ENCODE results near the gene KIF25. TPM values are rescaled to one million over a fixed set of nuclear protein-coding genes. Genes with fewer than 3 reads are reported as not detected.

KIF25 gene
- total RNA-seq, 1 experiment from 2014 or later = 0.59 TPM

GRCh38 chr6:168086616-168087015 lies 89.1 kb downstream of the KIF25 start:
- Mint-ChIP-seq H3K4me3 (no peak overlapping the region), H3K9me3 (no peaks in the 10 kb centered on the region), H3K4me1 (peaks cover 19 to 60% of the 10 kb centered on the region in 2 experiments), H3K36me3 (ENCODE audit: insufficient read depth in 1 of 3, low read depth in 3 of 3) (no peaks in the 10 kb centered on the region), H3K27ac (no peak overlapping the region), H3K27me3 (ENCODE audit: low read depth) (peaks cover 9% of the 10 kb centered on the region)
- Histone ChIP-seq H3K27me3 (ENCODE audit: insufficient read depth, low read length) (no peaks in the 10 kb centered on the region), H3K79me1 (ENCODE audit: insufficient read depth, low read depth, low read length, poor library complexity, severe bottlenecking) (no peaks in the 10 kb centered on the region), H2AK5ac (ENCODE audit: insufficient read length, low read length) (no peak overlapping the region), H3K4me1 (ENCODE audit: insufficient read depth, low read length) (no peaks in the 10 kb centered on the region), H3K9ac (ENCODE audit: extremely low read depth, insufficient read length, low read length) (no peak overlapping the region), H2BK120ac (ENCODE audit: low read depth, low read length, poor library complexity, severe bottlenecking) (no peak overlapping the region), H3K9me3 (ENCODE audit: control insufficient read depth, low read depth, low read length) (no peaks in the 10 kb centered on the region), H4K8ac (replicated peaks; ENCODE audit: insufficient read length, low read depth, low read length) (no peak overlapping the region), H3K79me2 (ENCODE audit: insufficient read depth, low read length) (no peaks in the 10 kb centered on the region), H3K4ac (ENCODE audit: low read depth, low read length) (no peak overlapping the region), H4K91ac (ENCODE audit: insufficient read length, low read depth, low read length) (no peak overlapping the region), H3K23me2 (ENCODE audit: insufficient read length, low read depth, low read length, poor library complexity, severe bottlenecking) (no peaks in the 10 kb centered on the region), H4K20me1 (ENCODE audit: control insufficient read depth, insufficient read depth, insufficient read length) (no peaks in the 10 kb centered on the region), H2BK20ac (ENCODE audit: low read depth, low read length, poor library complexity, severe bottlenecking) (no peak overlapping the region), H2BK5ac (ENCODE audit: insufficient read length, low read length) (no peak overlapping the region), H3T11ph (ENCODE audit: low read length) (no peak overlapping the region), H3K4me2 (ENCODE audit: insufficient read depth, insufficient read length, low read length) (no peak overlapping the region), H3K27ac (ENCODE audit: insufficient read length, low read depth, low read length) (no peak overlapping the region), H2BK15ac (ENCODE audit: low read depth, low read length) (no peak overlapping the region), H3K56ac (ENCODE audit: insufficient read length, low read depth, low read length) (no peak overlapping the region), H3K18ac (ENCODE audit: insufficient read length, low read depth, low read length) (no peak overlapping the region), H3K23ac (ENCODE audit: insufficient read length, low read depth, low read length) (no peak overlapping the region), H2AFZ (ENCODE audit: low read length) (no peak overlapping the region), H4K5ac (ENCODE audit: insufficient read length, low read depth, low read length) (no peak overlapping the region), H2BK12ac (ENCODE audit: insufficient read length, low read depth, low read length) (no peak overlapping the region), H3K14ac (ENCODE audit: insufficient read depth, low read length) (no peak overlapping the region)
- TF ChIP-seq, protein P1, sequence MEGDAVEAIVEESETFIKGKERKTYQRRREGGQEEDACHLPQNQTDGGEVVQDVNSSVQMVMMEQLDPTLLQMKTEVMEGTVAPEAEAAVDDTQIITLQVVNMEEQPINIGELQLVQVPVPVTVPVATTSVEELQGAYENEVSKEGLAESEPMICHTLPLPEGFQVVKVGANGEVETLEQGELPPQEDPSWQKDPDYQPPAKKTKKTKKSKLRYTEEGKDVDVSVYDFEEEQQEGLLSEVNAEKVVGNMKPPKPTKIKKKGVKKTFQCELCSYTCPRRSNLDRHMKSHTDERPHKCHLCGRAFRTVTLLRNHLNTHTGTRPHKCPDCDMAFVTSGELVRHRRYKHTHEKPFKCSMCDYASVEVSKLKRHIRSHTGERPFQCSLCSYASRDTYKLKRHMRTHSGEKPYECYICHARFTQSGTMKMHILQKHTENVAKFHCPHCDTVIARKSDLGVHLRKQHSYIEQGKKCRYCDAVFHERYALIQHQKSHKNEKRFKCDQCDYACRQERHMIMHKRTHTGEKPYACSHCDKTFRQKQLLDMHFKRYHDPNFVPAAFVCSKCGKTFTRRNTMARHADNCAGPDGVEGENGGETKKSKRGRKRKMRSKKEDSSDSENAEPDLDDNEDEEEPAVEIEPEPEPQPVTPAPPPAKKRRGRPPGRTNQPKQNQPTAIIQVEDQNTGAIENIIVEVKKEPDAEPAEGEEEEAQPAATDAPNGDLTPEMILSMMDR (conservative IDR thresholded peaks at IDR 0.05) = no peak
- no CpG with 5 or more reads among the region's 10 CpGs for WGBS (ENCODE audit: extremely low coverage, insufficient read length, low lambda C conversion rate)
- DNase-seq = no peak

Measured in H9 (cell line).